NCI-H1048 (cell line): ENCODE measurements around the gene DDX39A.
A peak's percentile ranks its signal among the peaks of the same experiment; 100 is the strongest.
"Not testable (repeated sequence)": the region's sequence is repeated elsewhere in the genome, so short reads cannot be mapped to it uniquely, and the experiment has no call there.

Experiments
- DNase-seq: peaks from one replicate; lab custom pipeline; 2025; lab: John Stamatoyannopoulos, UW

Gene DDX39A

DNA sequence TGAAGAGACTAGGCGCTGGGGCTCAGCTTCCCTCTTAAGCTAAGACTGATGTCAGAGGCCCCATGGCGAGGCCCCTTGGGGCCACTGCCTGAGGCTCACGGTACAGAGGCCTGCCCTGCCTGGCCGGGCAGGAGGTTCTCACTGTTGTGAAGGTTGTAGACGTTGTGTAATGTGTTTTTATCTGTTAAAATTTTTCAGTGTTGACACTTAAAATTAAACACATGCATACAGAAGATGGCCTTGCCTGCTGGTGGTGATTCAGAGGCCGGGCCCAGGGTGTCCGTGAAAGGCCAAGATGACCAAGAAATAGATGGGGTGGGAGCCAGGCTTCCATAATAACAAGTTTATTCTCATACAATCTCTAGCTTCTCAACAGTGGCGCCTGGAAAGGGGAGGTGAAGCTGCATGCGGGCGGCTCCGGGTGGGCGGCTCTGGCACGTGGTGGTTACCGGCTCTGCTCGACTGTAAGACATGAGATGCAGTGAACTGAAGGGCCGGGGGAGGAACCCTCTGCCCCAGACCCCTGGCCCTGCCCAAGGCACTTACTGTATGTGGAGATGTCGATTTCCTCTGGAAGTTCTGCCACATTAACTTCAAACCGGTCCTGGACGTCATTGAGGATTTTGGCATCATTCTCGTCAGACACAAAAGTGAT, 10.5 kb downstream of the DDX39A start:
- DNase-seq = no peak

DNA sequence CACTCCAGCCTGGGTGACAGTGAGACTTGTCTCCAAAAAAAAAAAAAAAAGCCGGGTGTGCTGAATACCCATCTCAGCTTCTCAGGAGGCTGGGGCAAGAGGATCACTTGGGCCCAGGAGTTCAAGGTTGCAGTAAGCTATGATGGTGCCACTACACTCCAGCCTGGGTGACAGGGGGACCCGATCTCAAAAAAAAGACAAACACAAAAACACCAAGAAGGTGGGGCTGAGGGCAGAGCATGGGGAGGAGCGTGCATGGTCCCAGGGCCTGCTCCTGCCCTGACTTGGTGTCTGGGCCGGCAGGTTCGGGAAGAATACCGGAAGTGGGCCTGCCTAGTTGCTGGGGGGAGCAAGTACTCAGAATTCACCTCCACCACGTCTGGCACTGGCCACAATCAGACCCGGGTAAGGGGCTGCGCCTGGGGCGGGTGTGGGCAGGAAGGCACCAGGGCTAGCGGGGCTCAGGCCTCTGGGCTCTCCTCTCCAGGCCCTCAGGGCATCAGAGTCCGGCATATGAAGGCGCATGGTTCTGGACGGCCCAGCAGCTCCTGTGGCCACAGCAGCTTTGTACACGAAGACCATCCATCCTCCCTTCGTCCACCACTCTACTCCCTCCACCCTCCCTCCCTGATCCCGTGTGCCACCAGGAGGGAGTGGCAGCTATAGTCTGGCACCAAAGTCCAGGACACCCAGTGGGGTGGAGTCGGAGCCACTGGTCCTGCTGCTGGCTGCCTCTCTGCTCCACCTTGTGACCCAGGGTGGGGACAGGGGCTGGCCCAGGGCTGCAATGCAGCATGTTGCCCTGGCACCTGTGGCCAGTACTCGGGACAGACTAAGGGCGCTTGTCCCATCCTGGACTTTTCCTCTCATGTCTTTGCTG, 11.3 kb downstream of the DDX39A start:
- DNase-seq = no peak

DNA sequence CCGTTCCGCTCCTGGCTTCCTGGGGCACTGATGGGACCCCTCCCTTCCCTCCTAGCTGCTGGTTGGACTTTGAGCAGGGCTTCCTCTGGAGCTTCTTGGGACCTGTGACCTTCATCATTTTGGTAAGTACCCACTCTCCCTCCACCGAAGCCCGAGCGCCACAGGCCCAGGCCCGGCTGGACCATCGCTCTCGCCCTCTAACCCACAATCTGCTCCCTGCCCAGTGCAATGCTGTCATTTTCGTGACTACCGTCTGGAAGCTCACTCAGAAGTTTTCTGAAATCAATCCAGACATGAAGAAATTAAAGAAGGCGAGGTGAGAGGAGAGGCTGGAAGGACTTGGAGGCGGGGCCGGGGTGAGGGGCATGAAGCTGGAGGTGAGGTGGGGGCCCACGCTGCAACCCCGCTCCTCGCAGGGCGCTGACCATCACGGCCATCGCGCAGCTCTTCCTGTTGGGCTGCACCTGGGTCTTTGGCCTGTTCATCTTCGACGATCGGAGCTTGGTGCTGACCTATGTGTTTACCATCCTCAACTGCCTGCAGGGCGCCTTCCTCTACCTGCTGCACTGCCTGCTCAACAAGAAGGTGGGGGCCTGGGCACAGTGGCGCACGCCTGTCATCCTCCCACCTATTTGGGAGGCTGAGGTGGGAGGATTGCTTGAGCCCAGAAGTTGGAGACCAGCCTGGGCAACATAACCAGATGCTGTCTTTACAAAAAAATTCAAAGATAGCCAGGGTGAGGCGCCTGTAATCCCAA, 12.3 kb downstream of the DDX39A start:
- no peak for DNase-seq

DNA sequence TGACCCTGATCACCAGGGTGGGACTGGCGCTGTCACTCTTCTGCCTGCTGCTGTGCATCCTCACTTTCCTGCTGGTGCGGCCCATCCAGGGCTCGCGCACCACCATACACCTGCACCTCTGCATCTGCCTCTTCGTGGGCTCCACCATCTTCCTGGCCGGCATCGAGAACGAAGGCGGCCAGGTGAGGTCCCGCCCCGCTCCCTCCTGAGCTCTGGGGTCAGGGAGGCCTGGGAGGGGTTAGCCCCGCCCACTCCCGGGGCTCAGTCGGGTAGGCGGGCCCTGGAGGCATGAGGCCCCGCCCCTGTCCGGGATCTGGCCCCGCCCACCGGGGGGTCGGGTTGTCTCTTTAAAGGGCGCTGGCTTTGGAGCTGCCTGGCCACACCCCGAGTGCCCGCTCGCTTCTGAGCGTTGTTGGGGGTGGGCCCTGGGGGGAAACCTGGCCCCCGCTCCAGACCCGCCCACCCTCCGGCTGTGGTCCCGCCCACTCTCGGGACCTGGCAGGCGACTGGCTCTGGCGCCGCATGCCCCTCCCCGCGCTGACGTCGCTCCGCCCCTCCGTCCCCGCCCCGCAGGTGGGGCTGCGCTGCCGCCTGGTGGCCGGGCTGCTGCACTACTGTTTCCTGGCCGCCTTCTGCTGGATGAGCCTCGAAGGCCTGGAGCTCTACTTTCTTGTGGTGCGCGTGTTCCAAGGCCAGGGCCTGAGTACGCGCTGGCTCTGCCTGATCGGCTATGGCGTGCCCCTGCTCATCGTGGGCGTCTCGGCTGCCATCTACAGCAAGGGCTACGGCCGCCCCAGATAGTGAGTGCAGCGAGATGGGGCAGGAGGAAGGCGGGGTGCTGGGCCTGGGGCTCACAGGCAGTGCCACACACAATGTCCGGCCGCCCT, 13.1 kb downstream of the DDX39A start:
- DNase-seq = peak; percentile 87

DNA sequence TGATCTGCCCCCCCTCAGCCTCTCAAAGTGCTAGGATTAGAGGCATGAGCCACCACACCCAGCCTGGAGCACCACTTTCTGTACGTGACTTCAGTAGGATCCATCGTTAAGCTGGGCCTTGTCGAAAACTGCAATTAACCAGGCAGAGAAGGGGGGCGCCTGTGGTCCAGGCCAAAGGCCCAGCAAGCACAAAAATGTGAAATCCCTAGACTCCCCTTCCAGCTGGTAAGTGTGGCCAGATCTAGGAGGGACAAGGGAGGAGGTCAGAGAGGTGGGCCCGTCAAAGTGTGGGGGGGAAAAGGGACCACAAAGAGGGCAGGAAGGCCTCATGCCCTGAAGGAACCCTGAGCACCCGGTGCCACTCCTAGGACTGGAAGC, 13.8 kb downstream of the DDX39A start:
- DNase-seq = no peak

DNA sequence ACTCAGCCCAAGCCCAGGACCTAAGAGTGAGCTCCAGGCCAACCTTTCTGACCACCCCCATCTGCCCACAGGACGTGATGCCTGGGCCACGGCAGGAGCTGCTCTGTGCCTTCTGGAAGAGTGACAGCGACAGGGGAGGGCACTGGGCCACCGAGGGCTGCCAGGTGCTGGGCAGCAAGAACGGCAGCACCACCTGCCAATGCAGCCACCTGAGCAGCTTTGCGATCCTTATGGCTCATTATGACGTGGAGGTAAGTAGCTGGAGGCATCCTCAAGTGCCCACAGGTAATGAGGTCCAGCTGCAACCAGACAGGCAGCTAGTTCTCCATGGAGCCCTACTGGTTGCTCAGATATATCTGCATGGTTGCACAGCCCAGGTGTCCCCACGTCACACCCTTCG, 14.8 kb downstream of the DDX39A start:
- DNase-seq = no peak

DNA sequence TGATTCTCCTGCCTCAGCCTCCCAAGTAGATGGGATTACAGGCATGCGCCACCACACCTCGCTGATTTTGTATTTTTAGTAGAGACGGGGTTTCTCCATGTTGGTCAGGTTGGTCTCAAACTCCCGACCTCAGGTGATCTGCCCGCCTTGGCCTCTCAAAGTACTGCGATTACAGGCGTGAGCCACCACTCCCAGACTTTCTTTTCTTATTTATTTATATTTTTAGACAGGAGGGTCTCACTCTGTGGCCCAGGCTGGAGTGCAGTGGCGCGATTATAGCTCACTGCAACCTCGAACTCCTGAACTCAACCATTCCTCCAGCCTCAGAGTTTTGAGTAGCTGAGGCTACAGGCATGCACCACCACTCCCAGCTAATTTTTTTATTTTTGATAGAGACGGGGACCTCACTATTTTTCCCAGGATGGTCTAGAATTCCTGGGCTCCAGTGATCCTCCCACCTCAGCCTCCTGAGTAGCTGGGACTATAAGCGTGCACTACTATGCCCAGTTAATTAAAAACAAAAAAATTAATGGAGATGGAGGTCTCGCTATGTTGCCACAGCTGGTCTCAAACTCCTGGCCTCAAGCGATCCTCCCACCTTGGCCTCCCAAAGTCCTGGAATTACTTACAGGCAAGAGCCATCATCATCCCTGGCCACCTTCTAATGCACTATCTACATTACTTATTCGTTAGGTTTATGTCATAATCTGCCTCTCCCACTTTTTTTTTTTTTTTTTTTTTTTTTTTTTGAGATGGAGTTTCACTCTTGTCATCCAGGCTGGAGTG, 15.8 kb downstream of the DDX39A start:
- not testable (repeated sequence) for DNase-seq

DNA sequence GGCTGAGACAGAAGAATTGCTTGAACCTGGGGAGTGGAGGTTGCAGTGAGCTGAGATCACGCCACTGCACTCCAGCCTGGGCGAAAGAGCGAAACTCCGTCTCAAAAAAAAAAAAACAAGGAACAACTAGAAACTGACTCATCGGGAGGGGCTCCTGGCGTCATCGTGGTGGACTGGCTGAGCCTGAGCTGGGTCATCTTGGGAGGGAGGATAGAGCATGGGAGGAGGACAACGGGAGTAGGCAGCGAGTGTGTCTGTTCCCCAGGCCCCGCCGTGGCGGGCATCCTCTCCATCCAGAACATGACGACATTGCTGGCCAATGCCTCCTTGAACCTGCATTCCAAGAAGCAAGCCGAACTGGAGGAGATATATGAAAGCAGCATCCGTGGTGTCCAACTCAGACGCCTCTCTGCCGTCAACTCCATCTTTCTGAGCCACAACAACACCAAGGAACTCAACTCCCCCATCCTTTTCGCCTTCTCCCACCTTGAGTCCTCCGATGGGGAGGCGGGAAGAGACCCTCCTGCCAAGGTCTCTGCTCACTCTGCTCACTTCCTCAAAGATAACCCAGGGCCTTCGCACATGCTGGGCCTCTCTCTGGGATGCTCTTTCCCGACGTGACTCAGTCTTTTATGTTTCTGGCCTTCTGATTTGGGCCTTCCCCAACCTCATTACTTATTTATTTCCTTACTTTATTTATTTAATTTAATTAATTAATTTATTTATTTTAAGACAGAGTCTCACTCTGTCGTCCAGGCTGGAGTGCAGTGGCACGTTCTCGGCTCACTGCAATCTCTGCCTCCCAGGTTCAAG, 16.6 kb downstream of the DDX39A start:
- no peak for DNase-seq

DNA sequence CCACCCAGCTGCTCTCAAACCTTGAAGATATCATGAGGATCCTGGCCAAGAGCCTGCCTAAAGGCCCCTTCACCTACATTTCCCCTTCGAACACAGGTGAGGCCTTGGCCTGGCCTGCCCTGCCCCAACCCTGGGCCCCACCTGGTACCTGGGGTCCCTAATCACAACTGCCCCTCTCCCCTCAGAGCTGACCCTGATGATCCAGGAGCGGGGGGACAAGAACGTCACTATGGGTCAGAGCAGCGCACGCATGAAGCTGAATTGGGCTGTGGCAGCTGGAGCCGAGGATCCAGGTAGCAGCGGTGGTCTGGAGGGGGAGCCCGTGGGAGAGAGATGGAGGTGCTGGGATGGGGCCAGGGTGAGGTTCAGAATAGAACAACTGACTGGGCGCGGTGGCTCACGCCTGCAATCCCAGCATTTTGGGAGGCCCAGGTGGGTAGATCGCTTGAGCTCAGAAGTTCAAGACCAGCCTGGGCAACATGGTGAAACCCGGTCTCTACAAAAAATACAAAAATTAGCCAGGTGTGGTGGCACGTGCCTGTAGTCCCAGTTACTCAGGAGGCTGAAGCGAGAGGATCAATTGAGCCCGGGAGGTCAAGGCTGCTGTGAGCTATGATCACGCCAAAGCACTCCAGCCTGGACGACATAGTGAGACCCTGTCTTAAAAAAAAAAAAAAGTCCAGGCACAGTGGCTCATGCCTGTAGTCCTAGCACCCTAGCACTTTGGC, 17.5 kb downstream of the DDX39A start:
- DNase-seq = no peak

DNA sequence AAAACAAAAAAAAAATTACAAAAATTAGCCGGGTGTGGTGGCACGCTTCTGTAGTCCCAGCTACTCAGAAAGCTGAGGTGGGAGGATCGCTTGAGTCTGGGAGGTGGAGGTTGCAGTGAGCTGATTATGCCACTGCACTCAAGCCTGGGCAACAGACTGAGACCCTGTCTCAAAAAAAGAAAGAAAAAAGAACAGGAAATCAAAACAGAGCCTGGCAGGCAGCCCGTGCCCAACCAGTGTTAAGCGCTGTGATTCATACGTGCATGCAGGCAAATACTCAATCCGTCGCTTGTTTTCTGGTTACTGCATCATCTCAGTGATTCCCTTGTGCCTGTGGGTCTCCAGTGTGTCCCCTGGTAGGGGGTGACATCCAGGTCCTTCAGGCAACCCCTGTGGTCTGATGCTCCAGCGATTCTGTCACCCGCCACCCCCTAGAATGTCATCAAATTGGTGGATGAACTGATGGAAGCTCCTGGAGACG, 18.1 kb downstream of the DDX39A start:
- DNase-seq = no peak

DNA sequence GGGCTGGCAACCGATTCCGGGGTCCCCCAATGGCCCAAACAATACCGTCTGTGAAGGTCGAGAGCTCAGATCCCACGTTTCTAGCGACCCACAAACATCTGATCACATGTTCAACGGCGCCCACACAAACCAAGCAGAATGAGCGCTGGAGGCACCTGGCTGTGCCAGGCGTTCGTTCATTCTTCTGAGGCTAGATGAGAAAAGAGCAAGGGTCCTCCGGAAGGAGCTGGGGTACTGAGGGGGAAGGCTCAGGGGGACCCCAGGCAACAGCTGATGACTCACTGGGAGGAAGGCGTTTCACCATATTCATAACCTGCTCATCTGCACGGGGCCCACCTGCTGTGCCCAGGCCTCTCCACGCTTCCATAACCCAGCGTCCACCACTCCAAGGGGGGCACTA, 22.0 kb downstream of the DDX39A start:
- not testable (repeated sequence) for DNase-seq

DNA sequence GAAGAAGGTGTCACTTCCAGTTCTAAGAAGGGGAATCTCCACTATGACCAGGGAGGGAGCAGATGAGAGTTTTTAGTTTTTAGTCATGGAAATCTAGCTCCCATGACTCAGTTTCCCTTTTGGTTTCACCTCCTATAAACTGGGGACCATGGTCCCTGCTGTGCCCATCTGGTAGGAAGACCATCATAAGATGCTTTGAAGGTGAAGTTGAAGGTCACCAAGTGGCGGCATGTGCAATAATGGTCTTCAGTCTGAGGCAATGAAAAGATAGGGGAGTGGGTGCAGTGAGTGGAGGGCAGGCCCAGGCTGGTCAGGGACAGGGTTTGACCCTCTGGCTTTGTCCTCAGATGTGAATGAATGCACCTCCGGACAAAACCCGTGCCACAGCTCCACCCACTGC, 22.4 kb downstream of the DDX39A start:
- DNase-seq = not testable (repeated sequence)

DNA sequence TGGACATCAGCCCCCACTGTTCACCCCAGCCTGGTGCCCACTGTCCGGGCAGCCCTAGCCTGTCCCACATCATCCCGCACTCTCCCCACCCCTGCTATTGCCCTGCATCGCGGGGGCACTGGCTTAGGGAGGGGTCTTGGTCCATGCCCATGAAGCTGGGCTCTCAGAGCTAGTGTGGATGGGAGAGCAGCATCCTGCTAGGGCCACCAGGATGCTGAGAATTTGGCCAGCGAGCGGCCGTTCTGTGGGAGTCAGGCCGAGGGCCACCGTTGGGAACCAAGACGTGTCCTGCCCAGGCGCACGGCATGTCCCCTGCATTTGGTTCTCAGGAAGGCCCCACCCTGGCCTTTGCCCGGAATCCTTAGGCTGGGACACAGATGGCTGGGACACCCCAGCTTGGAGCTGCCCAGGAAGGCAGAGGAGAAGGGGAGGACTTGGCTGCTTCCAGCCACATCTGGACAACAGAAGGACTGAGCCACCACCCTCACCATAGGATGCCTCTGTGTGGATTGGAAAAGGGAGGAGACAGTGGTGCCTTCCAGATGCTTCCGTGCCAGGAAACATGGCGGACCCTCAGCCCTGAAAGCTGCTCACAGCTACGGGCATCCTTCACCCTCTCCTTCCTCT, 23.3 kb downstream of the DDX39A start:
- DNase-seq = no peak

DNA sequence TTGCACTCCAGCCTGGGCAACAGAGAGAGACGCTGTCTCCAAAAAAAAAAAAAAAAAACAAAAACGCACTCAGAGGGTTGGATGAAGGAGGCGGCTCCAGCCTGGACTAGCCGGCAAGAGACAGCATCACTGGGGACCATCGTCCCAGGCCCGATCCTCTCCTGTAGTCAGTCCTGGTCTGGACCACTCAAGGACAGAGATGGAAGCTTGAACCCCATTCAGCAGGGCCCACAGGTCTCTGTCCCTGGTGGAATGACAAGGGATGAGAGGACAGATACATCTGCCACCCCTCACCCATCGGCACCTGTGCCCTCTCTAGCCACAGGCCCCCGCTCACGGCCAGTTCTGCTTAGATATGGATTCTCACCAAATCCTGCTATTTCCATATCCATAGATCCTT, 23.9 kb downstream of the DDX39A start:
- no peak for DNase-seq

DNA sequence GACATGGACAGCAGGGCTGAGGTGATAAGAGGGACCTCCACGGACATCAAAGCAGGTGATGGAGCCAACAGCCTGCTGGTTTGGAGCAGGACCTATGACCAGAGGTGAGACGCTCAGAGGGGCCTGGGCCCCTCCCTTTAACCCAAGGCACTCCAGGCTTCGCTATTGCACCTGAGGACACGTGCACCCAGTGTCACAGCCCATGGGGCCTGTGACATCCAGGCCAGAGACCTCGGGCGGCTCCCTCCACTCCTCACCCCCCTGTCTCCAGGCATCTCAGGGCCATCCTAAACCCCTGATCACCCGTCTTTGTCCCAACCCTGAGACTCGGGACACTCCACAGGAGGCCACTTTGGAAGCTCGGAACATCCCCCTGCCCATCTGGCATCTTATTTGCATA, 25.0 kb downstream of the DDX39A start:
- no peak for DNase-seq

DNA sequence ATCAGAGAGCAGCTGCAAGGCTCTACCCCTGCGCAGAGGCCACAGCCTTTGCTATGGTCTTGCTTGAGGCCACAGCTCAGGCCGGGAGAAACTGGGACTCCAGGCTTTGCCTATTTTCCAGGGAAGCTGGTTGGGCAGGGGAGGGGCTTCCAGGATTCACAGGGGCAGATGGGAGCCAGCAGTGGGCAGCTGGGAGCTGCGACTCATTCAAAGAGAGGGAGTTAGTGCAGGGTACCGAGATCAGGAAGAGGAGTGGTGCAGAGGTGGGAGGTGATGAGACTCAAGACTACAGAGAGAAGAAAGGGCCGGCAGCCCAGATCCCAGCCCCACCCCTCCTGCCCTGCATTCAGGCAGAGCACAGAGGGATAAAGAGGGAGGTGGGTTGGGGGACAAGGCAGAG, 25.8 kb downstream of the DDX39A start:
- no peak for DNase-seq

DNA sequence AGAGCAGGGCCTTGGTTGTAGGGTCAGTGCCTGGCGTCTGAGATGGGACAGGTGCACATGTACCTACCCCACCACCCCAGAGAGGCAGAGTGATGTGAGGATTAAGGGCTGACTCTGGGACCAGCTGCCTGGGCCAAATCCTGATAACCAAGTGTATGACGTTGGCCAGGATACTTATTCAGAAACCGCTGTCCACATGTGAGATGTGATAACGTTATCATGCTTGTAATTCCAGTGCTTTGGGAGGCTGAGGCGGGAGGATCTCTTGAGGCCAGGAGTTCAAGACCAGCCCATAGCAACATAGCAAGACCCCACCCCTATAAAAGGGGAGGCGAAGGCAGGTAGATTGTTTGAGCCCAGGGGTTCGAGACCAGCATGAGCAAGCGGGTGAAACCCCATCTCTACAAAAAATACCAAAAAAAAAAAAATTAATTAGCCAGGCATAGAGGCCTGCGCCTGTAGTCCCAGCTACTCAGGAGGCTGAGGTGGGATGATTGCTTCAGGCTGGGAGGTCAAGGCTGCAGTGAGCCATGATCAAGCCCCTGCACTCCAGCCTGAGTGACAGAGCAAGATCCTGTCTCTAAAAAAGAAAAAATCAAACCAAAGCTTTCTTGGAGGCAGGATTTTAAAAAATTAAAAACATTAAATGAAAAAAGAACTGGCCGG, 27.9 kb downstream of the DDX39A start:
- DNase-seq = no peak

DNA sequence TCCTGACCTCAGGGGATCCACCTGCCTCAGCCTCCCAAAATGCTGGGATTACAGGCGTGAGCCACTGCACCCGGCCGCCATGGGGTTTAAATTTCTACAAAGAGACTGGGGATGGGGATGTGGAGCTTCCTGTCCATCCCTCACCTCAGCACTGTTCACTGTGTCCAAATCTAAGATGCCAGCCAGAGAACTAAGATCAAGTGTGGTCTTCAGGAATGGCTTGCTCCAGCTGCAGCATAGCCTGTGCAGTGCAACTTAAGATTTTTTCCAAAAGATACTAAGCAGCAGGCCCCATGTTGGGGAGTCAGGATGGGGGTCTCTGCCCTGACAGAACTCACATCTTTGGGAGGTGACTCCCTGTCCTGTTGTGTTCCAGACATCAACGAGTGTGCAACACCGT, 28.6 kb downstream of the DDX39A start:
- no peak for DNase-seq
